K562 (cell line): ENCODE data around the gene SORCS1. TPM values are rescaled to one million over a fixed set of nuclear protein-coding genes. Genes with fewer than 3 reads are reported as not detected.

ENCODE experiments used
- CEBPB ChIP-seq: fragments of 450-650 bp; IDR thresholded peaks from 2 replicates; pipeline ENCODE4 v1.6.1; 2016; ENCODE audit warnings: missing genetic modification characterization, missing compliant biosample characterization
- GABPA ChIP-seq: fragments of 200-800 bp; sonication (Bioruptor generic); conservative IDR thresholded peaks from 2 replicates; pipeline ENCODE4 v1.6.1; 2016; ENCODE audit warnings: low read depth, missing genetic modification characterization, missing compliant biosample characterization
- MBD1 ChIP-seq: fragments of 250-450 bp; sonication (Bioruptor Pico); IDR thresholded peaks from 2 replicates; pipeline ENCODE4 v1.8.0; 2022; ENCODE audit warnings: inconsistent platforms
- NEUROD1 ChIP-seq: fragments of 150-350 bp; IDR thresholded peaks from 2 replicates; pipeline ENCODE4 v1.6.1; 2014; ENCODE audit warnings: borderline replicate concordance, low read length, low read depth; ENCODE audit not compliant: partially characterized antibody
- PATZ1 ChIP-seq: fragments of 250-450 bp; sonication (Bioruptor Pico); IDR thresholded peaks from 2 replicates; pipeline ENCODE4 v1.5.0; 2020; ENCODE audit warnings: mild to moderate bottlenecking, borderline replicate concordance
- PCBP2 ChIP-seq: fragments of 200-400 bp; formaldehyde crosslinking; IDR thresholded peaks from 2 replicates; pipeline ENCODE4 v1.6.1; 2018; ENCODE audit warnings: low read length, low read depth, mild to moderate bottlenecking, moderate library complexity; ENCODE audit not compliant: poor library complexity, severe bottlenecking
- POLR2G ChIP-seq: fragments of 200-400 bp; formaldehyde crosslinking; IDR thresholded peaks from 2 replicates; pipeline ENCODE4 v1.6.1; 2017; ENCODE audit warnings: low read depth, mild to moderate bottlenecking, antibody characterized with exemption, low read length, moderate library complexity
- SMARCA4 ChIP-seq: fragments of 450-650 bp; IDR thresholded peaks from 2 replicates; pipeline ENCODE4 v1.6.1; 2016
- SMARCC2 ChIP-seq: fragments of 450-650 bp; IDR thresholded peaks from 2 replicates; pipeline ENCODE4 v1.6.1; 2017; ENCODE audit warnings: antibody characterized with exemption, moderate library complexity, mild to moderate bottlenecking, low read depth
- ZKSCAN8 ChIP-seq: fragments of 200-800 bp; sonication (Bioruptor generic); IDR thresholded peaks from 2 replicates; pipeline ENCODE4 v1.6.1; 2016; ENCODE audit warnings: missing genetic modification characterization, missing compliant biosample characterization
- ZNF232 ChIP-seq: sonication (generic); formaldehyde crosslinking; IDR thresholded peaks from 2 replicates; pipeline ENCODE4 v1.8.0; 2022; ENCODE audit warnings: mild to moderate bottlenecking, missing genetic modification reagents
- ZNF277 ChIP-seq: fragments of 250-450 bp; sonication (Bioruptor Pico); IDR thresholded peaks from 2 replicates; pipeline ENCODE4 v1.8.0; 2022; ENCODE audit warnings: inconsistent platforms, mild to moderate bottlenecking, moderate library complexity, borderline replicate concordance
- polyA plus RNA-seq, 8 experiments: library from polyadenylated mRNA; depleted of rRNA in 4 of 8; stranded (reverse) in 5 of 8; unstranded in 3 of 8; fragments of >200 nt; fragmentation: Nextera tagmentation in 2 of 8; fragmentation: Illumina TruSeq in 1 of 8; extraction: Ambion mirVana in 2 of 8; extraction: Trizol in 1 of 8; gene quantifications; 2 replicates each; pipeline versions ENCODE4 v1.2.1 to v1.2.3, GENCODE V29; 2011 to 2014; ENCODE audit warnings: inconsistent platforms in 1 of 8, missing spikeins in 1 of 8
- total RNA-seq, 7 experiments: library from RNA; depleted of rRNA in 6 of 7; stranded (reverse); fragments of >200 nt in 6 of 7; fragmentation: Illumina TruSeq in 2 of 7; extraction: Trizol in 2 of 7; gene quantifications; 2 replicates each; pipeline versions ENCODE4 v1.2.1 to v1.2.3, GENCODE V29; 2011 to 2021; ENCODE audit warnings: low replicate concordance in 1 of 7
- TF ChIP-seq, protein P1 (sequence below): fragments of 450-650 bp; formaldehyde crosslinking; IDR thresholded peaks from 2 replicates; pipeline ENCODE4 v1.4.0; 2020; ENCODE audit warnings: mild to moderate bottlenecking

The SORCS1 gene
- total and polyA plus RNA-seq, 9 of the 15 experiments (the other 6 are each of a cell fraction or from before 2014, with no cell fraction given): 1.5 to 3.9 (median 2.7) TPM

DNA sequence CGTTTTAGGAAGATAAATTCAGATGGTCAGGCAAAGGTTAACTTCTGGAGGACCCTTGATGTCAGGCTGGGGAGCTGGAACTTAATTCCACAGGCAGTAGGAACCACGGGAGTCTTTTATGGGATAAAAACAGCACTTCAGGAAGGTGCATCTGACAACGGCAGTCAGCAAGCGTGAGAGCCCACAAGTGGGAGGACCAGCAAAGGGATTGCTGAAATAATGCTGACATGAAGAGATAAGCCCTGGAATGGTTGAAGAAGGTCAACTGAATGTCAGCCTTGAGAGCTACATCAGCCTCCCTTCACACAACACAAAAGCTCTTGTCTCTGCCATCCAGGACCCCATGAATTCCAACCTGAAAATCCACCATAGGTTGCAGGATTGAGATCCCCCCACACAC, 138.8 kb downstream of the SORCS1 start (continued):
- TF ChIP-seq ZNF277 (CRISPR knock-in tag): no peak
- no peak for TF ChIP-seq MBD1 (CRISPR knock-in tag)
- no peak for TF ChIP-seq ZNF232 (CRISPR knock-in tag)
- peak; percentile 57; the same call in 1 of the 2 replicates for TF ChIP-seq SMARCC2
- TF ChIP-seq GABPA (tag): no peak
- no peak for TF ChIP-seq ZKSCAN8
- TF ChIP-seq, protein P1, sequence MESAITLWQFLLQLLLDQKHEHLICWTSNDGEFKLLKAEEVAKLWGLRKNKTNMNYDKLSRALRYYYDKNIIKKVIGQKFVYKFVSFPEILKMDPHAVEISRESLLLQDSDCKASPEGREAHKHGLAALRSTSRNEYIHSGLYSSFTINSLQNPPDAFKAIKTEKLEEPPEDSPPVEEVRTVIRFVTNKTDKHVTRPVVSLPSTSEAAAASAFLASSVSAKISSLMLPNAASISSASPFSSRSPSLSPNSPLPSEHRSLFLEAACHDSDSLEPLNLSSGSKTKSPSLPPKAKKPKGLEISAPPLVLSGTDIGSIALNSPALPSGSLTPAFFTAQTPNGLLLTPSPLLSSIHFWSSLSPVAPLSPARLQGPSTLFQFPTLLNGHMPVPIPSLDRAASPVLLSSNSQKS (CRISPR knock-in tag): no peak
- peak; percentile 87 for TF ChIP-seq SMARCA4
- TF ChIP-seq CEBPB (tag): peak; percentile 23; the same call in 1 of the 2 replicates
- no peak for TF ChIP-seq PATZ1 (CRISPR knock-in tag)
- TF ChIP-seq POLR2G: no peak
- no peak for TF ChIP-seq PCBP2
- peak; percentile 46 for TF ChIP-seq NEUROD1
